IPS-15b (cell line): Measurements from ENCODE around the gene BCL2L1.

Source experiments
- H3K27me3 ChIP-seq: one replicate; pipeline ENCODE4 v1.6.1; 2013; ENCODE audit warnings: low read length; ENCODE audit not compliant: control insufficient read depth, insufficient read depth
- H3K36me3 ChIP-seq: one replicate; pipeline ENCODE4 v1.6.1; 2013; ENCODE audit warnings: low read length; ENCODE audit not compliant: control insufficient read depth, insufficient read depth
- H3K4me1 ChIP-seq: one replicate; pipeline ENCODE4 v1.6.1; 2013; ENCODE audit warnings: mild to moderate bottlenecking, low read length; ENCODE audit not compliant: control insufficient read depth, insufficient read depth
- H3K4me3 ChIP-seq: one replicate; pipeline ENCODE4 v1.5.1; 2013; ENCODE audit warnings: low read depth, low read length
- H3K9ac ChIP-seq: one replicate; pipeline ENCODE4 v1.6.1; 2013; ENCODE audit warnings: low read depth, mild to moderate bottlenecking, low read length
- H3K9me3 ChIP-seq: one replicate; pipeline ENCODE4 v1.6.1; 2013; ENCODE audit warnings: mild to moderate bottlenecking, low read length; ENCODE audit not compliant: control insufficient read depth, insufficient read depth

BCL2L1 gene

GRCh38 chr20:31722257-31723068, at the start of gene BCL2L1:
TSS of gene BCL2L1 (minus strand) at chr20:31722868. CDS start at chr20:31722218, 650 bp downstream.
- Histone ChIP-seq H3K4me3 (peak within 1 kb of the TSS; percentile 73), H3K27me3 (no peaks in the 10 kb centered on the region), H3K9ac (peak within 1 kb of the TSS; percentile 71), H3K4me1 (peaks cover 31% of the 10 kb centered on the region), H3K9me3 (no peaks in the 10 kb centered on the region), H3K36me3 (peaks cover 8% of the 10 kb centered on the region)

DNA sequence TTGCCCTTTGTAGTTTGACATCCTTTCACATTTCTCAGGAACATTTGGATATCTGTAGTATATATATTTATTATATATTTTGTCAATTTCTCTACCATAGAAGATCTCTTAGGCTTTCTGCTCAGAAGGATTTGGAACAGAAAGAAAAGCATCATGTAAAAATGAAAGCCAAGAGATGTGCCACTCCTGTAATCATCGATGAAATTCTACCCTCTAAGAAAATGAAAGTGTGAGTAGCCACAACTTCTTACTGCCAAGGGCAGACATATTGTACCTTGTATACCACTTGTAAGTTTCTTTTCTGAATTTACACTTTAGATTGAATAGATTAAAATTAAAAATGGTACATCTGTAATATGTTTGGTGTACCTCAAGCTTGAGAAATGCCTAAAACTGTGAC, 47.6 kb upstream of the BCL2L1 start:
- no peak overlapping the region for H3K4me3 ChIP-seq
- no peaks in the 10 kb centered on the region for H3K27me3 ChIP-seq
- H3K9me3 ChIP-seq = no peaks in the 10 kb centered on the region
- no peak overlapping the region for H3K9ac ChIP-seq
- H3K4me1 ChIP-seq = no peaks in the 10 kb centered on the region
- H3K36me3 ChIP-seq = peaks cover 25% of the 10 kb centered on the region

DNA sequence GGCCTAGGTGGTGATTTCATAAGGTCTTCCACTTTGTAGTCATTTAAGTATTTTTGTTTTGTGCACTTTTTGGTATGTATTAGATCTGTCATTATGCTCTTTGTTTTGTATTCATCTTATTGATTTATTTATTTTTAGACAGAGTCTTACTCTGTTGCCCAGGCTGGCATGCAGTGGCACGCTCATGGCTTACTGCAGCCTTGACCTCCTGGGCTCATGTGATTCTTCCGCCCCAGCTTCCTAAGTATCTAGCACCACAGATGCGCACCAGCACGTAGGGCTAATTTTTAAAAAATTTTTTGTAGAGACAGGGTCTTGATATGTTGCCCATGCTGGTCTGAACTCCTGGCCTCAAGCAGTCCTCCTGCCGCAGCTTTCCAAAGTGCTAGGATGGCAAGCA, 47.0 kb upstream of the BCL2L1 start:
- H3K36me3 ChIP-seq = peaks cover 26% of the 10 kb centered on the region

DNA sequence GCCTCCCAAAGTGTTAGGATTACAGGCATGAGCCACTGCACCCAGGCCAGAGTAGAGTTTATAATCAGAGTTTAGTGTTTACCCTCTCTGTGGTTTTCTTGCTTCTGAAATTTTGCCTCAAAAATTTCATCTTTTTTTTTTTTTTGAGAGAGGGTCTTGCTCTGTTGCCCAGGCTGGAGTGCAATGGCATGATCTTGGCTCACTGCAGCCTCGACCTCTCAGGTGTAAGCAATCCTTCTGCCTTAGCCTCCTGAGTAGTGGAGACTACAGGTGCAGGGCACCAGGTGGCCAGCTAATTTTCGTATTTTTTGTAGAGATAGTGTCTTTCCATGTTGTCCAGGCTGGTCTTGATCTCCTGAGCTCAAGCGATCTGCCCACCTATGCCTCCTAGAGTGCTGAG, 45.1 kb upstream of the BCL2L1 start:
- Histone ChIP-seq H3K9ac (no peak overlapping the region), H3K9me3 (no peaks in the 10 kb centered on the region), H3K4me1 (no peaks in the 10 kb centered on the region), H3K27me3 (no peaks in the 10 kb centered on the region), H3K4me3 (no peak overlapping the region), H3K36me3 (peaks cover 28% of the 10 kb centered on the region)

More for the DNA sequence above, 47.0 kb upstream of the BCL2L1 start:
- H3K9ac ChIP-seq = no peak overlapping the region
- H3K4me1 ChIP-seq = no peaks in the 10 kb centered on the region
- H3K4me3 ChIP-seq = no peak overlapping the region
- H3K9me3 ChIP-seq = no peaks in the 10 kb centered on the region
- no peaks in the 10 kb centered on the region for H3K27me3 ChIP-seq

GRCh38 chr20:31764641-31765305, 42.1 kb upstream of the BCL2L1 start:
- Histone ChIP-seq H3K4me1 (no peaks in the 10 kb centered on the region), H3K9me3 (no peaks in the 10 kb centered on the region), H3K4me3 (no peak overlapping the region), H3K27me3 (no peaks in the 10 kb centered on the region), H3K36me3 (peaks cover 20% of the 10 kb centered on the region), H3K9ac (no peak overlapping the region)

DNA sequence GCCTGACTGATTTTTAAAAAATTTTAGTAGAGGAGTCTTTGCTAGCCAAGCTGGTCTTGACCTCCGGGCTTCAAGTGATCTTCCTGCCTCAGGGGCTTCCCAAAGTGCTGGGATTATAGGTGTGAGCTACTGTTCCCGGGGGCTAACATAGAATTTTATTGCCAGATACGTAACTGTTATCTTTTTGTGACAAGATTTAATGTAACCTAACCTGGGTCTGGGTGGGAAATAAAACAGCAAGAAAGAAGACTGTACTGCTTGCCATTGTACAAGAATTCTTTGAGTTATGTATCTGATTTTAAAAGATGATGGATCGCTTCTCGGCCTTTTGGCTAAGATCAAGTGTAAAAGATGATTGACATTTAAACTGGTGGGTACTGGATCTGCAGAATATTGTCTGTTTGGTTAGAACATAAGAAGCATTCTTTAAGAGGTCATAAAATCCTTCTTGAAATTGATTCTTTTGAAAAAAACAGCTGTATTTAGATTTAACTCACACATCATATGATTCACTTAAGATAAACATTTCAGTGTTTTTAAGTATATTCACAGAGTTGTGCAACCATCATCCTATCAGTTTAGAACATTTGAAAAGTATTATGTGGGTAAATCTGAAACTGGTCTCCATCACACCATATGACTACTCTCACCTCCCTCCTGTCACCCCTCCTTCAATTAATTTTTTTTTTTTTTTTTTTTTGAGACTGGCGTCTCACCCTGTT, 38.0 kb upstream of the BCL2L1 start:
- Histone ChIP-seq H3K9ac (no peak overlapping the region), H3K4me3 (no peak overlapping the region), H3K9me3 (no peaks in the 10 kb centered on the region), H3K4me1 (no peaks in the 10 kb centered on the region), H3K36me3 (peaks cover 14% of the 10 kb centered on the region), H3K27me3 (no peaks in the 10 kb centered on the region)

- Histone ChIP-seq H3K4me1 (no peaks in the 10 kb centered on the region), H3K4me3 (no peak overlapping the region), H3K36me3 (peaks cover 9% of the 10 kb centered on the region), H3K9ac (no peak overlapping the region), H3K9me3 (no peaks in the 10 kb centered on the region), H3K27me3 (no peaks in the 10 kb centered on the region)
Measured at GRCh38 chr20:31759836-31760518, 37.3 kb upstream of the BCL2L1 start.

GRCh38 chr20:31758991-31759390, 36.3 kb upstream of the BCL2L1 start:
- Histone ChIP-seq H3K27me3 (no peaks in the 10 kb centered on the region), H3K36me3 (peaks cover 5% of the 10 kb centered on the region), H3K4me1 (no peaks in the 10 kb centered on the region), H3K9me3 (no peaks in the 10 kb centered on the region), H3K9ac (no peak overlapping the region), H3K4me3 (no peak overlapping the region)

DNA sequence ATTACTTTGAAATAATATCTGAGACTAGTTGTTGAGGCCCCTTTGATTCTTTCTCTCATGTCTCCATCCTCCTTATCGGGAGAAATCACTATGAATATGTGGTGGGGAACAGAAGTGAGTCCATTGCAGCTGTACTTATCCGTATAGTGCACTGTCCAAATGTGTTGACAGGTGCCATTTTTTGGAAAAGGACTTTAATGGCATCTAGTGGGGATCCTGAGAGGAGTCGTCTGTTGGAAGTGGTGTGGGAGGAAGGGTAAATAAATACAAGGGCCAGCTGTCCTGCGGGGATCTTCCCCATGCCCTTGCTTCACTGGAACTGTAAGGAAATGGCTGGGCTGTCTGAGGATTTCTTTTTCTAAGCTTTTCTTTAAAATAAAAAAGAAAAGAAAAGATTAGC, 35.9 kb upstream of the BCL2L1 start:
- Histone ChIP-seq H3K27me3 (no peaks in the 10 kb centered on the region), H3K36me3 (peaks cover 4% of the 10 kb centered on the region), H3K9ac (no peak overlapping the region), H3K4me3 (no peak overlapping the region), H3K9me3 (no peaks in the 10 kb centered on the region), H3K4me1 (no peaks in the 10 kb centered on the region)

- Histone ChIP-seq H3K27me3 (no peaks in the 10 kb centered on the region), H3K36me3 (peaks cover 4% of the 10 kb centered on the region), H3K4me1 (no peaks in the 10 kb centered on the region)
Measured at GRCh38 chr20:31757254-31757653, 34.6 kb upstream of the BCL2L1 start.

DNA sequence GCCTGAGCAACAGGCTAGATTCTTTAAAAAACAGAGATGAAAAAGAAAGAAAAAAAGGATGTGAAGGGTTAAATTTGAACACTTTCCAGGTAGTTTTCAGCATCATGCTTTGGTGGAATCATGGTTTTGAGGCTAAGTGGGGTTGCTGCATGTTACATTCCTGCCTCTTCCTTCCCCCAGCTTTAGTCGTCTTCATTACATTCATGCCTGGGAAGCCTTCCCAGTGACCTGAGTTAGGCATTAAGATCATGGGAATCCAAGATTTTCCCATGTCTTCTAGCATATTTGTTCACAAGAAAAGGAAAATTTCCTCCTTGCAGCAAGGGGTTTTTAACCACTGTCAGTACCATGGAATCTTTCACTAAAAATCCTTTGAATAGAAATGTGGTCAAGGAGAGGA, 28.5 kb upstream of the BCL2L1 start:
- Histone ChIP-seq H3K4me1 (no peaks in the 10 kb centered on the region), H3K9ac (no peak overlapping the region), H3K9me3 (no peaks in the 10 kb centered on the region), H3K27me3 (no peaks in the 10 kb centered on the region), H3K4me3 (no peak overlapping the region), H3K36me3 (no peaks in the 10 kb centered on the region)

More at GRCh38 chr20:31757254-31757653, 34.6 kb upstream of the BCL2L1 start:
- Histone ChIP-seq H3K9ac (no peak overlapping the region), H3K4me3 (no peak overlapping the region), H3K9me3 (no peaks in the 10 kb centered on the region)
